ENCODE measurements around the gene AP4M1.

Gene AP4M1

GRCh38 chr7:100101016-100101862 is at the start of gene AP4M1, which contains the start of gene MCM7:
AP4M1 (plus strand) TSS chr7:100101643; CDS start chr7:100101715, 72 bp downstream.
MCM7 (minus strand) TSS chr7:100101397; CDS start chr7:100101294, 103 bp downstream.
- in situ Hi-C loops (cut with HindIII; ENCODE audit: low pct_ligation_motif_present, low pct_unique_long_range_greater_than_20kb, low sequenced_read_pairs), result no loop called here
- DNase-seq, result peak; percentile 100

GRCh38 chr7:100053215-100053614 is 48.2 kb upstream of the AP4M1 start:
- in situ Hi-C loops (cut with HindIII; ENCODE audit: low pct_ligation_motif_present, low pct_unique_long_range_greater_than_20kb, low sequenced_read_pairs), result no loop called here
- DNase-seq, result peak; percentile 74

- no peak for DNase-seq
- in situ Hi-C loops (cut with HindIII; ENCODE audit: low pct_ligation_motif_present, low pct_unique_long_range_greater_than_20kb, low sequenced_read_pairs), result no loop called here
Measured at GRCh38 chr7:100057006-100057405, 44.4 kb upstream of the AP4M1 start.

- DNase-seq, result no peak
- in situ Hi-C loops (cut with HindIII; ENCODE audit: low pct_ligation_motif_present, low pct_unique_long_range_greater_than_20kb, low sequenced_read_pairs), result no loop called here
Measured at GRCh38 chr7:100059251-100059739, 42.1 kb upstream of the AP4M1 start.

- DNase-seq, result no peak
- in situ Hi-C loops (cut with HindIII; ENCODE audit: low pct_ligation_motif_present, low pct_unique_long_range_greater_than_20kb, low sequenced_read_pairs), result no loop called here
Measured at GRCh38 chr7:100061518-100062193, 39.8 kb upstream of the AP4M1 start.

- no peak for DNase-seq
- in situ Hi-C loops (cut with HindIII; ENCODE audit: low pct_ligation_motif_present, low pct_unique_long_range_greater_than_20kb, low sequenced_read_pairs), result no loop called here
Measured at GRCh38 chr7:100063376-100063775, 38.1 kb upstream of the AP4M1 start.

GRCh38 chr7:100064162-100064561 is 37.3 kb upstream of the AP4M1 start:
- in situ Hi-C loops (cut with HindIII; ENCODE audit: low pct_ligation_motif_present, low pct_unique_long_range_greater_than_20kb, low sequenced_read_pairs), result no loop called here
- no peak for DNase-seq

- DNase-seq, result no peak
- in situ Hi-C loops (cut with HindIII; ENCODE audit: low pct_ligation_motif_present, low pct_unique_long_range_greater_than_20kb, low sequenced_read_pairs), result no loop called here
Measured at GRCh38 chr7:100065452-100066186, 35.8 kb upstream of the AP4M1 start.

- DNase-seq, result no peak
- in situ Hi-C loops (cut with HindIII; ENCODE audit: low pct_ligation_motif_present, low pct_unique_long_range_greater_than_20kb, low sequenced_read_pairs), result no loop called here
Measured at GRCh38 chr7:100066953-100067352, 34.5 kb upstream of the AP4M1 start.

- in situ Hi-C loops (cut with HindIII; ENCODE audit: low pct_ligation_motif_present, low pct_unique_long_range_greater_than_20kb, low sequenced_read_pairs), result no loop called here
- DNase-seq, result no peak
Measured at GRCh38 chr7:100069991-100070390, 31.5 kb upstream of the AP4M1 start.

GRCh38 chr7:100071018-100071723 is 30.3 kb upstream of the AP4M1 start:
- in situ Hi-C loops (cut with HindIII; ENCODE audit: low pct_ligation_motif_present, low pct_unique_long_range_greater_than_20kb, low sequenced_read_pairs), result no loop called here
- DNase-seq, result peak; percentile 43

- no peak for DNase-seq
- in situ Hi-C loops (cut with HindIII; ENCODE audit: low pct_ligation_motif_present, low pct_unique_long_range_greater_than_20kb, low sequenced_read_pairs), result no loop called here
Measured at GRCh38 chr7:100072462-100072861, 29.0 kb upstream of the AP4M1 start.

- in situ Hi-C loops (cut with HindIII; ENCODE audit: low pct_ligation_motif_present, low pct_unique_long_range_greater_than_20kb, low sequenced_read_pairs), result no loop called here
- DNase-seq, result no peak
Measured at GRCh38 chr7:100074841-100075240, 26.6 kb upstream of the AP4M1 start.

GRCh38 chr7:100075418-100075817 is 26.0 kb upstream of the AP4M1 start:
- no peak for DNase-seq
- in situ Hi-C loops (cut with HindIII; ENCODE audit: low pct_ligation_motif_present, low pct_unique_long_range_greater_than_20kb, low sequenced_read_pairs), result no loop called here

GRCh38 chr7:100077205-100077604 is 24.2 kb upstream of the AP4M1 start:
- no peak for DNase-seq
- in situ Hi-C loops (cut with HindIII; ENCODE audit: low pct_ligation_motif_present, low pct_unique_long_range_greater_than_20kb, low sequenced_read_pairs), result no loop called here

- in situ Hi-C loops (cut with HindIII; ENCODE audit: low pct_ligation_motif_present, low pct_unique_long_range_greater_than_20kb, low sequenced_read_pairs), result no loop called here
- DNase-seq, result no peak
Measured at GRCh38 chr7:100079024-100079560, 22.4 kb upstream of the AP4M1 start.

GRCh38 chr7:100080907-100081534 is 20.4 kb upstream of the AP4M1 start:
- in situ Hi-C loops (cut with HindIII; ENCODE audit: low pct_ligation_motif_present, low pct_unique_long_range_greater_than_20kb, low sequenced_read_pairs), result no loop called here

More at GRCh38 chr7:100080907-100081534, 20.4 kb upstream of the AP4M1 start:
- peak; percentile 36 for DNase-seq
